Uterus (tissue), 4 donors: ENCODE data around the gene C3orf18. TPM values are rescaled to one million over a fixed set of nuclear protein-coding genes. Genes with fewer than 3 reads are reported as not detected.
A peak's percentile ranks its signal among the peaks of the same experiment; 100 is the strongest.

Experiments used
- DNase-seq, 2 donors: peaks; one replicate each; pipeline ENCODE4 v3.0.0-alpha.2; 2019 to 2020
- H3K27ac ChIP-seq, 2 donors: fragments of 200-600 bp; sonication (generic); 1 replicate in 1 of 2; 2 replicates in 1 of 2; pipeline ENCODE4 v1.5.1; 2016 to 2018
- H3K27me3 ChIP-seq, 2 donors: fragments of 200-600 bp; sonication (generic); one replicate each; pipeline ENCODE4 v1.5.1; 2018 to 2019; ENCODE audit warnings: control low read depth in 1 of 2
- H3K36me3 ChIP-seq, 2 donors: fragments of 200-600 bp; sonication (generic); one replicate each; pipeline ENCODE4 v1.5.1; 2019; ENCODE audit warnings: control low read depth in 1 of 2
- H3K4me1 ChIP-seq, 2 donors: fragments of 200-600 bp; sonication (generic); one replicate each; pipeline ENCODE4 v1.5.1; 2018 to 2019; ENCODE audit warnings: control low read depth in 1 of 2
- H3K4me3 ChIP-seq, 2 donors: fragments of 200-600 bp; sonication (generic); 1 replicate in 1 of 2; 2 replicates in 1 of 2; pipeline ENCODE4 v1.5.1; 2018 to 2019; ENCODE audit warnings: mild to moderate bottlenecking in 1 of 2
- H3K9me3 ChIP-seq, 2 donors: fragments of 200-600 bp; sonication (generic); one replicate each; pipeline ENCODE4 v1.5.1; 2019; ENCODE audit warnings: control low read depth in 1 of 2
- POLR2A ChIP-seq, 2 donors: fragments of 450-650 bp; IDR thresholded peaks; one replicate each; pipeline ENCODE4 v1.6.1; 2016; ENCODE audit warnings: antibody characterized with exemption in 2 of 2, mild to moderate bottlenecking in 1 of 2, moderate library complexity in 1 of 2
- intact Hi-C: fragments of 100-400 bp; cut with DNase I; formaldehyde crosslinking; loops from one replicate; pipeline ENCODE4 v1.15.1; 2023; ENCODE audit warnings: low total_unique reads
- total RNA-seq, 4 donors: library from RNA; depleted of rRNA in 3 of 4; stranded (reverse); fragments of >200 nt in 3 of 4; gene quantifications; one replicate each; pipeline versions ENCODE4 v1.1.0 to v1.2.4, GENCODE V29; 2014 to 2023
- TF ChIP-seq, protein P1 (sequence below), 4 experiments: fragments of 200-600 bp in 2 of 4; fragments of 450-650 bp in 2 of 4; sonication (generic) in 2 of 4; IDR thresholded peaks; one replicate each; pipeline ENCODE4 v1.5.1; 2016 to 2019; ENCODE audit warnings: antibody characterized with exemption in 4 of 4, mild to moderate bottlenecking in 2 of 4, moderate library complexity in 1 of 4
- donor health status: DM: yes; HTN: yes; CAD: no.

C3orf18 gene
- total RNA-seq, 4 donors from 2014 or later = 7.1 to 21.0 (median 20.7) TPM

DNA sequence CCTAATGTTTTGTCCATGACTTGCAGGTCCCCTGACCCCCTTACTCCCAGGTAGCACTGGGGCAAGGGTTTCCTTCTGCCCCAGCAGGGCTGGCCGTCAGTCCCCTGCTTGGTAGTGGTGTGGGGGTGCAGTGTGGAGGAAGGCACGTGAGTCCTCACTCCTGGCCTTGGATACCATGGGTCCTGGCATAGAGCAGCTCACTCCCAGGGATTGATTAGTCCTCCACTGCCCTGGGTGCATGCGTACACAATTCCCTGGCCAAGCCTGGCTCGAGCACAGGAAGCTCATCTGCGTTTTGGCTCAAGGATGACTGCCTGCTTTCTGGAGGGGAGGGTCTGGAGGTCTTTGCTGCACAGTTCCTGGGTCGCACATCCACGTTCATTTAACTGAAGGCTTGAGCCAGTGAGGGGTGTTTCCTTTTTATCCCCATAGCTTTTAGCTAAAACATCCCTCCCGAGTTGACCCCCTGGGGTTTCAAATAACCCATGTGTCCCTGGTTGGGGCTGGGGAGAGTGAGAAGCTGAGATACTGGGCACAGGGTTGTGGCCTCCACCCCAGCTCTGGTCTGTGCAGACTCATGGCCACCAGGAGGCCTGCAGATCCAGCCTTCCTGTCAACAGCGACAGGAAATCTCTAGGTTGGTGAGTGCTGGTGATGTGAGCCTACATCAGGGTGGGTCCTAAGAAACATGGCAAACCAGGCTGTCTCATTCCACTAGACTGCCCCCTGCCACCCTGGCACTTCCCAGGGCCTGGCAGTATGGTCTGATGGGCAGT lies 13.3 kb upstream of the C3orf18 start:
- no peaks in the 10 kb centered on the region for H3K36me3 ChIP-seq
- no peaks in the 10 kb centered on the region for H3K9me3 ChIP-seq
- H3K4me1 ChIP-seq = no peaks in the 10 kb centered on the region
- H3K27me3 ChIP-seq = no peaks in the 10 kb centered on the region
- DNase-seq = no peak
- H3K27ac ChIP-seq = no peak overlapping the region
- intact Hi-C loops = no loop called here
- H3K4me3 ChIP-seq = no peak overlapping the region
- TF ChIP-seq, protein P1, sequence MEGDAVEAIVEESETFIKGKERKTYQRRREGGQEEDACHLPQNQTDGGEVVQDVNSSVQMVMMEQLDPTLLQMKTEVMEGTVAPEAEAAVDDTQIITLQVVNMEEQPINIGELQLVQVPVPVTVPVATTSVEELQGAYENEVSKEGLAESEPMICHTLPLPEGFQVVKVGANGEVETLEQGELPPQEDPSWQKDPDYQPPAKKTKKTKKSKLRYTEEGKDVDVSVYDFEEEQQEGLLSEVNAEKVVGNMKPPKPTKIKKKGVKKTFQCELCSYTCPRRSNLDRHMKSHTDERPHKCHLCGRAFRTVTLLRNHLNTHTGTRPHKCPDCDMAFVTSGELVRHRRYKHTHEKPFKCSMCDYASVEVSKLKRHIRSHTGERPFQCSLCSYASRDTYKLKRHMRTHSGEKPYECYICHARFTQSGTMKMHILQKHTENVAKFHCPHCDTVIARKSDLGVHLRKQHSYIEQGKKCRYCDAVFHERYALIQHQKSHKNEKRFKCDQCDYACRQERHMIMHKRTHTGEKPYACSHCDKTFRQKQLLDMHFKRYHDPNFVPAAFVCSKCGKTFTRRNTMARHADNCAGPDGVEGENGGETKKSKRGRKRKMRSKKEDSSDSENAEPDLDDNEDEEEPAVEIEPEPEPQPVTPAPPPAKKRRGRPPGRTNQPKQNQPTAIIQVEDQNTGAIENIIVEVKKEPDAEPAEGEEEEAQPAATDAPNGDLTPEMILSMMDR (IDR thresholded peaks at IDR 0.05) = peak in 1 of 4 experiments; percentile 8
- TF ChIP-seq POLR2A (IDR thresholded peaks at IDR 0.05) = no peak

- no peaks in the 10 kb centered on the region for H3K4me1 ChIP-seq
- H3K9me3 ChIP-seq = no peaks in the 10 kb centered on the region
- no peak for DNase-seq
- no peak overlapping the region for H3K27ac ChIP-seq
- no peaks in the 10 kb centered on the region for H3K36me3 ChIP-seq
- TF ChIP-seq, protein P1 (IDR thresholded peaks at IDR 0.05) = no peak
- no peak for TF ChIP-seq POLR2A (IDR thresholded peaks at IDR 0.05)
- intact Hi-C loops = no loop called here
- H3K27me3 ChIP-seq = no peaks in the 10 kb centered on the region
- no peak overlapping the region for H3K4me3 ChIP-seq
Measured at GRCh38 chr3:50577348-50577747, 9.8 kb upstream of the C3orf18 start.

DNA sequence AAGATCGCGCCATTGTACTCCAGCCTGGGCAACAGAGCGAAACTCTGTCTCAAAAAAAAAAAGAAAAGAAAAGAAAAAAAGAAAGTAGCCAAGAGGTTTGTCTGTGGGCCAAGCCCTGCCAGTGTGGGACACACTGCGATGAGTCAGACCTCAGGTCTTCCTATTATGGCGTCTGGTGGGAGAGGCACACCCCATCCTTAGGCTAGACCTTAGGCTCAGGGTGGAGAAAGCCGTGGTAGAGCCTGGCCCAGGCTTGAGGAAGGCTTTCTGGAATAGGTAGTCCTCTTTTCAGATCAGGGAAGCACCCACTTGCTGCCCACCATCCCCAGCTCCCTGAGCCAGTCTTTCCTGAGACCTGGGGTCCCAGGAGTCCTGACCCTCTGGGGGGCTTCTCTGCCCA lies 7.8 kb upstream of the C3orf18 start:
- no peaks in the 10 kb centered on the region for H3K9me3 ChIP-seq
- H3K27ac ChIP-seq = no peak overlapping the region
- intact Hi-C loops = no loop called here
- DNase-seq = no peak
- no peaks in the 10 kb centered on the region for H3K36me3 ChIP-seq
- TF ChIP-seq, protein P1 (IDR thresholded peaks at IDR 0.05) = no peak
- no peak for TF ChIP-seq POLR2A (IDR thresholded peaks at IDR 0.05)
- no peak overlapping the region for H3K4me3 ChIP-seq
- no peaks in the 10 kb centered on the region for H3K27me3 ChIP-seq
- H3K4me1 ChIP-seq = peaks cover 0 to 1% of the 10 kb centered on the region in 2 donors

- intact Hi-C loops = no loop called here
- Histone ChIP-seq H3K4me3 (no peak overlapping the region), H3K27ac (no peak overlapping the region), H3K4me1 (peaks cover 0 to 9% of the 10 kb centered on the region in 2 donors), H3K36me3 (no peaks in the 10 kb centered on the region), H3K27me3 (no peaks in the 10 kb centered on the region), H3K9me3 (no peaks in the 10 kb centered on the region)
- no peak for DNase-seq
- TF ChIP-seq, protein P1 (IDR thresholded peaks at IDR 0.05) = no peak
- no peak for TF ChIP-seq POLR2A (IDR thresholded peaks at IDR 0.05)
Measured at GRCh38 chr3:50574444-50574831, 6.9 kb upstream of the C3orf18 start.

DNA sequence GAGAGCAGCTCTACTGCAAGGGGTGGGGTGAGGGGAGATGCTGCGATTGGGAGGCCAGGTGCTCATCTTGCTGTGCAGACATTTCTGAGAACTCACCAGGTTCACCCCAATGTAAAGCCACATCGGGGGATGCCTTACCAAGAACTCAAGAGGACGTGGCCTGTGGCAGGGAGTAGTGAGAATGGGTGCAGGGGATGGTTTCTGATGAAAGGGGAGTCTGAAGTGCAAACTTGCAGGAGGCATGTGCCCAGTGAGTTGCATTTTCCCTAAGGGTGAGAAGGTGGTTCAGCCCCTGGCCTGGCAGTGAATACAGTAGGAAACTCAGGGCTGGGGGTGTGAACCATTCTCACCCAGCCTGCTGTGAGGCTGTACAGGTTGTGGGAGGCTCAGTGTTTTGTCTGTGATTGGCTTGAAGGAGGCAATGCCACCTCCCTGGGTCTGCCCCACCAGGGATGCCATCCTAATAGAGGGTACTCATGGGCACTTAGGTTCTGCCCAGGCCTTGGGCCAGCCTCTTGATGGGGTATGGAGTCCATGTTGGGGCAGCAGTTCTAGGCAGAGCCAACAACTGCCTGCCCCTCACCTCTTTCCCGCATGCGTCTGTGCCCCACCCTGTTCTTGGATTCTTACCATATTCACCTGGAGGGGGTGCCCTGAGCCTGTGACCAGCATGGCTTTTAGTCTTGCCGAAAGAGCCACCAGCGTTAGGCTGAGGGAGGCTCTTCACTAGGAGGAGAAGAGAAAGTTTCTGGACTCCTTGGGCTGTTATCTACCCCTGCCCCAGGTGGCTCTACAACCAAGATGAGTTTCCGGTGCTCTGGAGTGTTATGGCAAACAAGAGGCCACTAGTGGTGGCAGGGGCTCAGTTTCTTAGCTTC lies 6.3 kb upstream of the C3orf18 start:
- intact Hi-C loops = loop anchor here (2.0 kb wide), 1 partner anchor 41 kb away; no protein-coding TSS in a partner anchor
- Histone ChIP-seq H3K27me3 (no peaks in the 10 kb centered on the region), H3K36me3 (no peaks in the 10 kb centered on the region), H3K4me1 (peaks cover 0 to 9% of the 10 kb centered on the region in 2 donors), H3K27ac (no peak overlapping the region), H3K4me3 (no peak overlapping the region), H3K9me3 (no peaks in the 10 kb centered on the region)
- TF ChIP-seq, protein P1 (IDR thresholded peaks at IDR 0.05) = no peak
- TF ChIP-seq POLR2A (IDR thresholded peaks at IDR 0.05) = no peak
- DNase-seq = no peak
